A673 (cell line): ENCODE results near the gene CDK17. TPM values are rescaled to one million over a fixed set of nuclear protein-coding genes. Genes with fewer than 3 reads are reported as not detected.
"Not testable (repeated sequence)": the region's sequence is repeated elsewhere in the genome, so short reads cannot be mapped to it uniquely, and the experiment has no call there.

Experiments used
- BruUV-seq: library from RNA; stranded (reverse); fragments of 400-500 nt; replicated peaks from 2 replicates; lab custom pipeline; 2021; lab: Mats Ljungman, UMichigan
- CTCF ChIA-PET: fragments of 300-600 bp; sonication (Branson Sonifier 250); formaldehyde crosslinking; loops from one replicate; lab custom pipeline; 2022; ENCODE audit warnings: antibody characterized with exemption; lab: Charles Lee
- POLR2A ChIA-PET: fragments of 300-600 bp; sonication (Branson Sonifier 250); formaldehyde crosslinking; loops from one replicate; lab custom pipeline; 2022; ENCODE audit warnings: antibody characterized with exemption; ENCODE audit not compliant: low non-redundant PET; lab: Charles Lee
- DNase-seq: peaks from one replicate; pipeline ENCODE4 v3.0.0-alpha.2; 2015; ENCODE audit warnings: low spot score
- H3K27ac ChIP-seq: fragments of 200-600 bp; sonication (generic); 2 replicates; pipeline ENCODE4 v1.5.1; 2016; ENCODE audit warnings: mixed run types, low read depth, mild to moderate bottlenecking, mixed read lengths, antibody characterized with exemption, low read length; ENCODE audit not compliant: poor library complexity, severe bottlenecking
- H3K27me3 ChIP-seq: fragments of 200-600 bp; sonication (generic); replicated peaks from 2 replicates; pipeline ENCODE4 v1.6.1; 2017; ENCODE audit warnings: mixed run types, low read depth, mild to moderate bottlenecking, mixed read lengths, antibody characterized with exemption, low read length; ENCODE audit not compliant: insufficient read depth, poor library complexity
- H3K36me3 ChIP-seq: fragments of 200-600 bp; sonication (generic); 2 replicates; pipeline ENCODE4 v1.6.1; 2016; ENCODE audit warnings: mixed run types, mild to moderate bottlenecking, mixed read lengths, antibody characterized with exemption, low read length; ENCODE audit not compliant: insufficient read depth, poor library complexity, severe bottlenecking
- H3K4me1 ChIP-seq: fragments of 200-600 bp; sonication (generic); 2 replicates; pipeline ENCODE4 v1.6.1; 2017; ENCODE audit warnings: mixed run types, mild to moderate bottlenecking, mixed read lengths, antibody characterized with exemption, low read length; ENCODE audit not compliant: insufficient read depth, poor library complexity, severe bottlenecking
- H3K4me3 ChIP-seq: fragments of 200-600 bp; sonication (generic); 2 replicates; pipeline ENCODE4 v1.5.1; 2016; ENCODE audit warnings: low read depth, mixed run types, mild to moderate bottlenecking, mixed read lengths, low read length; ENCODE audit not compliant: poor library complexity, severe bottlenecking
- H3K9me3 ChIP-seq: fragments of 200-600 bp; sonication (generic); 2 replicates; pipeline ENCODE4 v1.6.1; 2016; ENCODE audit warnings: mixed run types, low read depth, mild to moderate bottlenecking, mixed read lengths, antibody characterized with exemption, low read length; ENCODE audit not compliant: poor library complexity, severe bottlenecking
- EZH2 ChIP-seq: fragments of 200-600 bp; sonication (generic); IDR thresholded peaks from 2 replicates; pipeline ENCODE4 v1.6.1; 2017; ENCODE audit warnings: borderline replicate concordance, low read depth, mild to moderate bottlenecking, mixed read lengths, antibody characterized with exemption, low read length; ENCODE audit not compliant: poor library complexity, severe bottlenecking
- intact Hi-C: fragments of 100-400 bp; cut with micrococcal nuclease; formaldehyde crosslinking; loops from one replicate; pipeline ENCODE4 v1.10.0; 2022; ENCODE audit not compliant: unreplicated experiment
- total RNA-seq: library from RNA; stranded (reverse); gene quantifications from 2 replicates; pipeline ENCODE4 v1.2.3, GENCODE V29; 2021
- TF ChIP-seq, protein P1 (sequence below): fragments of 300-800, 200-600 bp; sonication (generic); conservative IDR thresholded peaks from 2 replicates; pipeline ENCODE4 v1.5.1; 2017; ENCODE audit warnings: low read depth, mild to moderate bottlenecking, antibody characterized with exemption, low read length, moderate library complexity, mixed read lengths

Gene CDK17
- total RNA-seq, 1 experiment from 2014 or later, result 34.8 TPM

DNA sequence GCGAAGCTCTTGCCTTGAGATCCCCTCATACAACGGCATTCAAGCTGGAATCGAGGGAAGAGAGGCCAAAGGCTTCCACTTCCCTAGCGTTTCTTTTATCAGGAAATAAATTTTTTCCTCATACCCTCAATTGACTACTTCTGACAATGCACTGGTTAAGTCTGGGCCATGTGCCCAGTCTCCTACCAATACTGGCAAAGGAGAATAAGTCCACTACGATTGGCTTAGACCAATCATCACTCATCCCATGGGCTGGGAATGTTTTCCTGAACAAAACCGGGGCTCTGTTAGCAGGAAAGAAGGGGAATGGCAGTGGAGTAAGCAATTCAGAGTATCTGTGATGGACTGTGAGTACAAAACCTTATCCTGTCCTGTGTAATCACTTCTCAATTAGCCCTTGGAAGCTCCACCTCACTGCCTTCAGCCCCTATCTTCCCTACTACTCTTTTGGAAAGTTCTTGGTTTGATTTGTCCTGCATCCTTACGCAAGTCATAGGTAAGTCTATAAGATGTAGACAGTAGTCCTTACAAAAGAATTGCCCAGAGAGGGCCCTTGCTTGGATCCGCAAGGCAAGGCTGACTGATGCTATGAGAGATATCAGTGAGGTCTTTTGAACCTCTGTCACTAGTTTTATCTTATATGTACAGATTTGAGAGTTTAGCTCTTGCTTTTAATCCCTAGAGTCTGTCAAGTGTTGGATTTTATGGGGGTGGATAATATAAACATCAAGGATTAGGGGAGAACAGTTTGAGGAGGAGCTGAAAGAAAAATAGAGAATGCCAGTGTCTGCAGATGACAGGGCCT lies 36.3 kb upstream of the CDK17 start:
- DNase-seq, result no peak
- ChIA-PET CTCF (no interaction called here), POLR2A (interaction anchor here (0.7 kb wide), 1 partner anchor 10 kb away, joined by 3 read pairs; no protein-coding TSS in a partner anchor)
- Histone ChIP-seq H3K27me3 (no peaks in the 10 kb centered on the region), H3K4me1 (no peaks in the 10 kb centered on the region), H3K27ac (no peak overlapping the region), H3K4me3 (no peak overlapping the region), H3K9me3 (no peaks in the 10 kb centered on the region), H3K36me3 (no peaks in the 10 kb centered on the region)
- no peak for TF ChIP-seq EZH2
- intact Hi-C loops, result no loop called here
- no TSS peak for BruUV-seq

DNA sequence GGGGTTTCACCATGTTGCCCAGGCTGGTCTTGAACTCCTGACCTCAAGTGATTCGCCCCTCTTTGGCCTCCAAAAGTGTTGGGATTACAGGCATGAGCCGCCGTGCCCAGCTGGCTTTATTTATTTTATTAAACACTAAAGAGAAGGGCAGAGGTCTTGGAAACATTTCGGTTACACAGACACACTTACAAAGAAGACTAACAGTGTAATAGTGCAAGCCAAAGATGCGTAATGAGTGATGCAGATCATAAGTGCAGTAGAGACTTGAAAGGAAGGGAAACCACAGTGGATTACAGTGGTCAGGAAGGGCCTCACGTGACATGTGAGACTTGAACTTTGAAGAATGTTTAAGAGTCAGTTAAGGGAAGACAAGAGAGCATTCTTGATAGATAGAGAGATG lies 33.9 kb upstream of the CDK17 start:
- intact Hi-C loops, result no loop called here
- BruUV-seq, result no TSS peak
- no peak overlapping the region for H3K27ac ChIP-seq
- no peaks in the 10 kb centered on the region for H3K27me3 ChIP-seq
- CTCF ChIA-PET, result no interaction called here
- no peak overlapping the region for H3K4me3 ChIP-seq
- DNase-seq, result no peak
- TF ChIP-seq EZH2, result no peak
- TF ChIP-seq, protein P1, sequence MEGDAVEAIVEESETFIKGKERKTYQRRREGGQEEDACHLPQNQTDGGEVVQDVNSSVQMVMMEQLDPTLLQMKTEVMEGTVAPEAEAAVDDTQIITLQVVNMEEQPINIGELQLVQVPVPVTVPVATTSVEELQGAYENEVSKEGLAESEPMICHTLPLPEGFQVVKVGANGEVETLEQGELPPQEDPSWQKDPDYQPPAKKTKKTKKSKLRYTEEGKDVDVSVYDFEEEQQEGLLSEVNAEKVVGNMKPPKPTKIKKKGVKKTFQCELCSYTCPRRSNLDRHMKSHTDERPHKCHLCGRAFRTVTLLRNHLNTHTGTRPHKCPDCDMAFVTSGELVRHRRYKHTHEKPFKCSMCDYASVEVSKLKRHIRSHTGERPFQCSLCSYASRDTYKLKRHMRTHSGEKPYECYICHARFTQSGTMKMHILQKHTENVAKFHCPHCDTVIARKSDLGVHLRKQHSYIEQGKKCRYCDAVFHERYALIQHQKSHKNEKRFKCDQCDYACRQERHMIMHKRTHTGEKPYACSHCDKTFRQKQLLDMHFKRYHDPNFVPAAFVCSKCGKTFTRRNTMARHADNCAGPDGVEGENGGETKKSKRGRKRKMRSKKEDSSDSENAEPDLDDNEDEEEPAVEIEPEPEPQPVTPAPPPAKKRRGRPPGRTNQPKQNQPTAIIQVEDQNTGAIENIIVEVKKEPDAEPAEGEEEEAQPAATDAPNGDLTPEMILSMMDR, result no peak
- H3K36me3 ChIP-seq, result no peaks in the 10 kb centered on the region
- H3K9me3 ChIP-seq, result no peaks in the 10 kb centered on the region
- H3K4me1 ChIP-seq, result no peaks in the 10 kb centered on the region
- POLR2A ChIA-PET, result no interaction called here

DNA sequence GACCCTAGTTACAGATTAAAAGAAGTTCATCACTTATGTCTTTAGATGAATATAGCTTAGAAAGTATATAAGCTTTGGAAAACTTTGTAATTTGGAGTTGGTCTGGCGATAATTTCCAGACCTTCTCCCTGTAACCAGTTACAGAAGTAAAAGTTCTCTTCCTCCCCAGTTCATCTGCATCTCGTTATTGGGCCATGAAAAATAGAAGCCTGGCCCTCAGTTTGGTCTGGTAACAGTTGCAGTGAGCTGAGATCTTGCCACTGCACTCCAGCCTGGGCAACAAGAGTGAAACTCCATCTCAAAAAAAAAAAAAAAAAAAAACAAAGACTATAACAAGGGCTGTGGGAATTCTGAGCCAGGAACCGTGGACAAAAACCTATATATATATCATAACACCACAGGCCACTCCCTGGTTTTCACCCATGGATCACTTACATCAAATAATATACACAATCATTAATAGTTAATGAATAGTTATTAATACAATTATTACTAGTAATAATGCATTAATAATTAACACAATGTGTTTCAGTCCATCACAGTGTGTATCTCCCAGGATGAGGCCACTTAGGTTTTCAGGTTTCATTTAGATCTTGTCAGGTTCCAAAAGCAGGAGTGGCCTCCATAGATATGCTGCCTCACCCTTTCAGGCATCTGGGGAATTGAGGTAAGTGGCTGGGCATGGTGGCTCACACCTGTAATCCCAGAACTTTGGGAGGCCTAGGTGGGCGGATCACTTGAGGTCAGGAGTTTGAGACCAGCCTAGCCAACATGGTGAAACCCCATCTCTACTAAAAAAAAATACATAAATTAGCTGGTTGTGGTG lies 32.5 kb upstream of the CDK17 start:
- intact Hi-C loops, H3K9me3 ChIP-seq, H3K4me3 ChIP-seq, H3K4me1 ChIP-seq, H3K27ac ChIP-seq, POLR2A ChIA-PET, H3K36me3 ChIP-seq, H3K27me3 ChIP-seq, BruUV-seq, DNase-seq, CTCF ChIA-PET: not testable (repeated sequence)

DNA sequence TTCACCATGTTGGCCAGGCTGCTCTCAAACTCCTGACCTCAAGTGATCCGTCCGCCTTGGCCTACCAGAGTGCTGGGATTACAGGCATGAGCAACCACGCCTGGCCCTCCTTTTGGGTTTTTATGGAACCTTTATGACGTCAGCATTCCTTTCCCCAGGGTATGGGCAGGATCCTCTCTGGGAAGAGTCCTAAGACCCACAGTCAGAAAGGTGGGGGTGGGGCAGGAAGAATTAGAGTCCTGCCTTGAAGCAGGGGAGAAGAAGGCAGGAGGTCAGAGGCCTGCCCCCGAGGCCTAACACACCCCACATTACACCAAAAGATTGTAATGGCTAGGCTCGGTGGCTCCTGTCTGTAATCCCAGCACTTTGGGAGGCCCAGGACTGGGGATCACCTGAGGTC lies 30.8 kb upstream of the CDK17 start:
- H3K36me3 ChIP-seq, result no peaks in the 10 kb centered on the region
- H3K9me3 ChIP-seq, result no peaks in the 10 kb centered on the region
- ChIA-PET POLR2A (no interaction called here), CTCF (no interaction called here)
- no peak overlapping the region for H3K4me3 ChIP-seq
- intact Hi-C loops, result no loop called here
- no peak overlapping the region for H3K27ac ChIP-seq
- TF ChIP-seq EZH2, result no peak
- TF ChIP-seq, protein P1, result no peak
- DNase-seq, result no peak
- BruUV-seq, result no TSS peak
- H3K27me3 ChIP-seq, result no peaks in the 10 kb centered on the region
- peaks cover 19% of the 10 kb centered on the region for H3K4me1 ChIP-seq
